ENCODE data around the gene NCAPH2.

NCAPH2 gene

DNA sequence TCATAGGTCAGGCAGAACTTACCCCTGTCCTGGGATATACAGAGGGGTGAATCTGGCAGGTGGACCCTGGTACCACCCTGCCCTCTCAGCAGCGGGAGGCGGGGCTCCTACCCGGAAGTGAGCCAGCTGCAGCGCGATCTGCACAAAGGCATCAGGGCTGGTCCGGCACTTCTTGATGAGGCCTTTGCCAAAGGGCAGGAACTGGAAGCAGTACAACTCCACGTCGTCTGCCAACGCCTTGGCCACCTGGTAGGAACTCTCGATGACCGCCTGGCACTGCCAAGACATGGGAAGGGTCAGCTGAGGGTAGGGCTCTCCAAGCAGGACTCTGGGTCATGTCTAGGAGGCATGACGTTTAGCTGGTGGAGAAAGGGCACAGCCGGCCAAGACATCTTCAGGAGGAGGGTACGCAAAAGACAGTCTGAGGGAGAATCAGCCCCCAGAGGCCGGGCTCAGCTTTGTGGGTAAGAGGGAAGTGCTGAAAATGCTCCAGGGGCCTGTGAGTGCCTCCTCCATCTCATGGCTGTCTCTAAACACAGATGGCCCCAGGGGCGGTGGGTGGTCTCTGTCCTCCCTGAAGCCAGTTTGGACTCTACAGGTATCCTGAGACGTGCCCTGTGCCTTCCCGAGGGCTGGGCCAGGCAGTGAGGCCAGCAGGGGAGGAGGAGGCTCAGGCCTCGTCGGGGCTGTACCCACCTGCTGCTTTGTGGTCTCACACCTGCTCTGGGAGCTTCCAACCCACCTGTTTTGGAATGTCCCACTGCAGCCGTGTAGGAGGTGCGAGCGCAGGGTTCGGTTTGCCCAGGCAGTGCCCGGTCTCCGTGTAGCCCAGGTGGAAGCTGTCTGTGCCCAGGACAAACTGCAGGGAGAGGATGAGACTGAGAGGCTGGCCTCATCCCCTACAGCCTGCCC, 63.5 kb downstream of the NCAPH2 start:
- no peak for DNase-seq (ENCODE audit: low read depth, low spot score)

DNA sequence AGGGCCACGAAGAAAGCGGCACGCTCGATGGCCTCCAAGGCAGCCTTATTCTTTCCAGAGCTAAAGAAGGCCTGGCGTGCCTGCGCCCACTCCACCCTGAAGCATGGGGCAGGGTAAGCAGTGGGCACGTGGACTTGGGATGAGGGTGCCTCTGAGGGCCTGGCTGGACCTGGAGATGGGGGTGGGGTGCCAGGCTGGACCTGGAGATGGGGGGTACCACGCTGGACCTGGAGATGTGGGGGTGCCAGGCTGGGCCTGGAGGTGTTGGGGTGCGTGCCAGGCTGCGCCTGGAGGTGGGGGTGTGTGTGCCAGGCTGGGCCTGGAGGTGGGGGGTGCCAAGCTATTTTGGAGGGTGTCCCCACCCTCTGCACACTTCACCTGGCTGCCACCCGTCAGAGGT, 64.9 kb downstream of the NCAPH2 start:
- DNase-seq (ENCODE audit: low read depth, low spot score) = no peak

DNA sequence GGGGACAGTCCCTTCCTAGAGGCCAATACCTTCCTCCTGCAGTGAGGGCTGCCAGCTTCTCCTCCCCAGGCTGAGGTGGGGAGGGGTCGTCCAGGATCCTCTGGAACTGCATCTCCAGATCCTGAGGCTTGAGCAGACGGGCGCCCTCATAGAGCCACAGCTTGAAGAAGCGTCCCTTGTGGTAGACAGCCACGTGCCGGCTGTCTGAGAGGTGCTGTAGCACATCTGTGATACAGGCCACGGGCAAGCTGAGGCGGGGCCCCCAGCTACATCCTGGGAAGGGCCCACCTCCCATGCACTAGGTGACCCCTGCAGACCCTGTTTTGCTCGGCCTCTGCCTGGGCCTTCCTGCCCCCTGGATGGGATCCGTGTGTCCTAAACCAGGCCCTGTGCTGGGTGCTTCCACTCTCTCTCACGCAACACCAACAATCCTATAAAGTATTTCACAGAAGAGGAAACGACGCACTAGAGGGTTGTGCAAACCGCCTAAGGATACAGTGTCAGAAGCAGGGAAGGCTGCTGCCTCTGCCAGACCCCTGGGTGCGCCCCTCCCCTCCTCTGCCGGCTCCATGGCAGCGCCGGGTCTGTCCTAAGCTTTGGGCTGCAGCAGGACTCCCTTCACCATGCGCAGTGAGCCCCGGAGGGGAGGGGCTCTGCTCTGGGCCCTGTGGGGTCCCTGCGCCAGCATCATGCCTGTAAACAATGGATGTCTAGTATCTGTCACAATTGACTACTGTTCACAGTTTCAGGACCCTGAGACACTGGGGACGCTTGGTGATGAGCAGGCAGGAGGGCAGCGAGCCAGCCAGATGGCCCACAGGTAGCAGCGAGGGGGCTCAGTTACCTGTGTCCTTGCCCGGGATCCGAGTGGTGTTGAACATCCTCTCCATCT, 65.7 kb downstream of the NCAPH2 start:
- DNase-seq (ENCODE audit: low read depth, low spot score) = no peak

DNA sequence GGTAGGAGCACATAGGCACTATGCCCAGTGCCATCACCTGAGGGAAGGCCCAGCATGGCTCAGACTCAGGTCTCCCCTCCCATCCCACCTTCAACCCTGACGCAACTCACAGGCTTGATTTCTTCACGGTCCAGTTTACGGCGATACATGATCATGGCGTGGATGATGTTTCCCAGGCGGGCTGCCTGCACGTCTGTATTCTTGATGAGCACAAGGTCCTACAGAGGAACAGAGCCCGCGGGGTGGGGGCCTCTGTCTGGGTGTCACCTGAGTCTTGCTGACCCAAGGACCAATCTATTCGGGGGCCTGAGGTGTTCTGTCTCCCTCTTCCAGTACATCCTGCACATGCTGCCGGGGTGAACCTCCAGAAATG, 66.3 kb downstream of the NCAPH2 start:
- no peak for DNase-seq (ENCODE audit: low read depth, low spot score)
